Jurkat, Clone E6-1 (cell line): ENCODE measurements around the gene SAXO1.

ENCODE experiments used
- DNase-seq: peaks from one replicate; pipeline ENCODE4 v3.0.0-alpha.2; 2011; ENCODE audit warnings: low read depth, low spot score
- H3K4me3 ChIP-seq: 2 replicates; pipeline ENCODE4 v1.5.1; 2011; ENCODE audit warnings: mild to moderate bottlenecking, low read length, control low read depth, moderate library complexity

SAXO1 gene

DNA sequence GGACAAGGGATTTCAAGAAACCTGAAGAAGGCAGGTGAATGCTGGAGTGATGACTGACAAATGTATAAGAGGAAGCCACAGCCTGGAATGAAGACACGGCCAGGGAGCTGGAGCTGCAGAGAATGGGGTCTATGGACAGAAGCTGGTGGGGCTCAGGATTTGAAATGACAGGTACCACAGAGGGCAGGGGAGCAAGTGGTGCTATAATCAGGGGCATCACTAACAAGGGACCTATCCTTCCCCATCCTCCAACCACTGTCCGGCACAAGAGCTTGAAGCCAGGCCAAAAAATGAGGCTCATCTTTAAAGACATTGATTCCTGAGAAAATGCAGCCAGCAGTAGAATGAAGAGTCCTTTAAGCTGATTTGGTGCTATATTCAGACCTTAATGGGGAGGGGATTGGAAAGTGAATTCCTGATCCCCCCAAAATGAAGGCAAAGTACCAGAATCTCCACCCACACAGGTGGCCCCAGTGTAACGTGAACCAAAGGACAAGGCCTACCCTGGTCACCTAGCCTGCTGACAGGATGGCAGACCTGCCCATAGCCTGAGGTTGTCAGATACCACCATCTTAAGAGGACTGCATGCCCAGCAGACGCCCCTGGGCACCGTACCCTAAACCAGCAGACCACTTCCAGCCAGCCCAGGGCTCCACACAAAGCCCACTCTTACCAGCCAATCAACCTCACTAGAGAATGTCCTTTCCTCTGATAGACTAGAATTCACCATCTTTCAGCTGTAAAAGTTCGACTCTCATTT lies 109.2 kb downstream of the SAXO1 start:
- no peak overlapping the region for H3K4me3 ChIP-seq
- no peak for DNase-seq

DNA sequence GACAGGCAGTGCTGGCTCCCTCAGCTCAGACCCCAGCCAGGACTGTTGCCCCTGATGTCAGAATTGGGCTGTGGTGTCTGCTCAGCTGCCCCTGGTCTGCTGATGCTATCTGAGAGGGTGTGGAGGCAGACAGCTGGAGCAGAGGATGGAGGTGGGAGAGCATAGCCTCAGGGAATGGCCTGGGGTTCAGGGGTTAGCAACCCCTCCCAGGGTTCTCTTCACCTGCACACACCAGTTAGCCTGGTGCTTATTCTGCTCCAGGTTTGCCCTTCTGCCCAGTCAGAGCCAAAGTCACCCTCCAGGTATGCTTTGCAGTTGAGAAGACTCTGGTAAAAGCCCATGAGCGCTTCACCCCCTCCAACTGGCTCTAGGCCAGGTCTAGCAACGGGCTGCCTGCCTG lies 109.8 kb downstream of the SAXO1 start:
- H3K4me3 ChIP-seq = no peak overlapping the region
- DNase-seq = no peak

- H3K4me3 ChIP-seq = no peak overlapping the region
- no peak for DNase-seq
Measured at GRCh38 chr9:18922161-18922885, 110.7 kb downstream of the SAXO1 start.

GRCh38 chr9:18921366-18922075 lies 111.5 kb downstream of the SAXO1 start:
- no peak for DNase-seq
- no peak overlapping the region for H3K4me3 ChIP-seq

DNA sequence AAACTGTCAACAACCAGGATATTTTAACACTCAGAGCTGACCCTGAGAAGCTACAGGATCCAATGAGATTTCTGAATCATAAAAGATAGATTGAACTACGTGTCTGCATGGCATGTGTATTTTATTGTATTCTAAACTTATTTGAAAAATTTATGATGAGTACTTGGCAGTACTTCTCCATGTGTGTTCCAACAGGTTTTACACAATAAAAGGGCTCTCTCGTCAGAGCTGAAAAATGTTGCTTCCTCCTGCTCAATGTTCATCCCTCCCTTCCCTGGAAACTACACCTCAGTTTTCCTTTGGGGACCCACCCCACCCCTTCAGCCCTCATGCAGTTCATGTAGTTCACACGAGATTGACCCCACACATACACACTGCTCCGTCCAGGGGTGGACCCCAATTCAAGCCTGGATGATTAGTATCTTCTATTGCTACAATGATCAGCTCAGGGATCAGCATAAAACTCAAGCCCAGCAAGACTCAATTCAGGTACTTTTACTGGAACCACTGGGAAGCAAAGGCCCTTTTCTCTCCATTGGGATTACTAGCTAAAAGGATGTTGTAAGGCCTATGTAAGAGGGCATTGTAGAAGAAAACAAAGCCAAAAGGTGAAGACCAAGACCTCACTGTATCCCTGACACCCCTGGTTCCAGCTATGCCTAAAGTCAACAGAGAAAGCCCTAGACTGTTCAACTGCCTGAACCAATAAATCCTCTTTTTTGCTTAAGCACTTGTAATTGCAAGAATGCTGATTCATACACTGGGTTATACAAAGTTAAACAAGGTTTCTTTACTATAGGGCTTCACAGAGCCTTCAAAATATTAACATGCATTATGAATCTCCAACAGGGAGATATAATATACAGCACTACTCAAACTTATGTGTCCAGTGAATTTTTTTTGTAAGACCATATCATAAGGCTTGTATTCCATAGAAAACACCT lies 112.6 kb downstream of the SAXO1 start:
- H3K4me3 ChIP-seq = no peak overlapping the region
- DNase-seq = no peak

DNA sequence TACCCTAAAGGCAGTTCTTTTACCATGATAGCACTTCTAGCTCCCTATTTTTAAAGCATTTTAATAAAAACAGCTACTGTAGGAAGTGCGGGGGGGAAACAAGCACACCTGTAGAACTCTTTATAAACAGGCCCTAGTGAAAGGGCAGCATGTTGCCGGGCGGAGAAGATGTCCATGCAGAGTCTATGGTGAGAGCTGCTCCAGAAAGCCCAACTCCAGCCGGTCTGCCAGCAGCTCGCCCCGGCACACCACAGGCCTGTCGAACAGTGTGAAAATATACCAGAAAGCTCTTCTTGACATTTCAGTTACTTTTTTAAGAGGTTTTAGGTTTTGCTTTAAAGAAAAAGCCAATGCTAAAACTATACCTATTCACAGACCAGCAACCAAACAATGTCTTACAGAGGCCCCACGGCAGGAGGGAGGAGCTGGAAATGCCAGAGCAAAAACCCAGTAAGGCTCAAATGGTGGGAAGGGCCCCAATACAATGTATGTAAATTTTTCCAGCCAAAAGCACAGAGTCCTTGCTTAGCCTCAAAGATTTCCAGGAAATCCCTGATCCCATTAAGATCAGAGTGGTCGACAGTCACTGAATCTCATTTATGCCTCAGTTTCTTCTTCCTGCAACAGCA lies 121.2 kb downstream of the SAXO1 start:
- DNase-seq = no peak
- H3K4me3 ChIP-seq = no peak overlapping the region

GRCh38 chr9:18910916-18911315 lies 122.1 kb downstream of the SAXO1 start:
- peak; percentile 47 for DNase-seq
- no peak overlapping the region for H3K4me3 ChIP-seq

GRCh38 chr9:18910435-18910834 lies 122.6 kb downstream of the SAXO1 start:
- DNase-seq = no peak

GRCh38 chr9:18909140-18910018 lies 123.6 kb downstream of the SAXO1 start:
- H3K4me3 ChIP-seq = peak overlapping the region; percentile 40
- peak; percentile 80 for DNase-seq

More at GRCh38 chr9:18910435-18910834, 122.6 kb downstream of the SAXO1 start:
- no peak overlapping the region; the same call in 1 of the 2 replicates for H3K4me3 ChIP-seq

DNA sequence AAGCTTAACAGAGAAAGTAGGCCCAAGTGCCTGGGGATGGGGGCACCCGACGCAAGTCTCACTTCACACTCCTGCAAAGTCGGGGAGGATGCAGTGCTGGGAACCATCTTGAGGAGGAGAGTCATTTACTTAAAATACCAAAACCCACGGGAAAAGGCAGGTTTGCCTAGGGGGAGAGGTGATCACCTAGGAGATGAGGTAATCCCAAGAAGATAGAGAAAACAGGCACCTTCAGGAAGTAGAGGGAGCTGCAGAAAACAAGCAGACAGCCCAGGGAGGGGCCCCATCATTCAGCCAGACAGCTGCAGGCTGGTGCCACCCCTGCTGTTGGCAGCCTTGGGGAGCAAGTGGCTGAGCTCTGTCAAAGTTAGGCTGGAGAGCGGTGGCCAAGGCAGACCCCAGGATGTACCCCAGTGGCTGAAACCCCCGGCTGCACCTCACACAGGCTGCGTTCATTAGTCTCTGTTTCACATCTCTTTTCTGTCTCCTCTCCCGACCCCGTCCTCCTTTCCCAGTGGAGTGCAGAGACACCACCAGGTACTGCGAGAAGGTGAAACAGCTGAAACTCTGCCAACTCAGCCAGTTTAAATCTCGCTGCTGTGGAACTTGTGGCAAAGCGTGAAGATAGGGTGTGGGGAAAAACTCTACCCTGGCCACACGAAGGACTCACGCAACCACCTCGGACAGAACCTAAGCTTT lies 124.9 kb downstream of the SAXO1 start:
- H3K4me3 ChIP-seq = no peak overlapping the region

GRCh38 chr9:18906656-18907395 lies 126.2 kb downstream of the SAXO1 start:
- DNase-seq = no peak
- no peak overlapping the region for H3K4me3 ChIP-seq

More for the DNA sequence above, 124.9 kb downstream of the SAXO1 start:
- no peak for DNase-seq

- no peak overlapping the region for H3K4me3 ChIP-seq
- no peak for DNase-seq
Measured at GRCh38 chr9:18905883-18906629, 127.0 kb downstream of the SAXO1 start.

DNA sequence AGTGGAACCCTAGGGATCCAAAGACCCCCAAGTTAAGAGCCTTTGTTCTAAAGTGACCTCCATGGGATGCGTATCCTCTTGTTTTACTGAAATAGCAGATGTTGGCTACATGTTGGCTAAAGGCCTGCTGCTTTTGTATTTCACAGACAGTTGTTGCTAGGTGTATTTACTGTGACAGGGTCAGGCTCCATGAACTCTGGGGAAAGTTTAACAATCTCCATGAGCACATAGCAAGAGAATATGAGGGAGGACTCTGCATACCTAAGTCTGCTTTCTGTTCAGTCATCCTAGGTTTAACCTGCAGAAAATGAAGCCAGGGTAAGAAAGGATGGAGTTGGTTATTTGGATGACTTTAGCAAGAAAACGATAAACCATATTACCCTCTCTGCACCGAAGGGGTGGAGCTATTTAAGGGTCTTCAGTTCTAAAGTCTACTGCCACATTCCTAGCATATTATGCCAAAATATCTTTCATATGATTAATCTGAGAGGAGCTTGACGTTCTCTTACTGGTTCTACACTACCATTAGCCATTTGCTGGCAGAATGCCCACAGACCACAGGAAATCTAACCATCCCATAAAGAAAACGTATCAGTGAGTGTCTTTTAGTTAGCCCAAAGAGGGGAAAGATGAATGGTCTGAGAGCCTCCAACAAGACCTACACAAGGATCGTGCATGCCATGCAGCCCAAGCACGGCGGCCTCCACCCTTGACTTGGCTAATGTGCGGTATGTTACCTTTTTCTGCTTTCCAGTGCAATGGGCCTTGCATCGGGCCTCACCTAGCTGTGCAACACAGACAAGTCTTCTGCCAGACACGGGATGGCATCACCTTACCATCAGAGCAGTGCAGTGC lies 127.8 kb downstream of the SAXO1 start:
- no peak for DNase-seq
- H3K4me3 ChIP-seq = no peak overlapping the region

GRCh38 chr9:18903450-18903849 lies 129.6 kb downstream of the SAXO1 start:
- no peak overlapping the region for H3K4me3 ChIP-seq
- peak; percentile 90 for DNase-seq
